VCaP (cell line): ENCODE results near the gene NAGS.
"Not testable (repeated sequence)": the region's sequence is repeated elsewhere in the genome, so short reads cannot be mapped to it uniquely, and the experiment has no call there.

Experiments
- H3K27ac ChIP-seq: fragments of 450-650 bp; 2 replicates; pipeline ENCODE4 v1.5.1; 2017
- CTCF ChIP-seq: fragments of 450-650 bp; conservative IDR thresholded peaks from 2 replicates; pipeline ENCODE4 v1.5.1; 2017; ENCODE audit warnings: mild to moderate bottlenecking, moderate library complexity

NAGS gene

GRCh38 chr17:43987131-43988021, 17.0 kb upstream of the NAGS start:
- TF ChIP-seq CTCF = no peak
- no peak overlapping the region for H3K27ac ChIP-seq

- TF ChIP-seq CTCF = no peak
- no peak overlapping the region for H3K27ac ChIP-seq
These were observed 16.1 kb upstream of the NAGS start for GRCh38 chr17:43988301-43988700.

GRCh38 chr17:43992641-43993040, 11.8 kb upstream of the NAGS start:
- no peak for TF ChIP-seq CTCF
- H3K27ac ChIP-seq = no peak overlapping the region

GRCh38 chr17:43994272-43995149, 9.9 kb upstream of the NAGS start:
- peak overlapping the region; percentile 45; the same call in 1 of the 2 replicates for H3K27ac ChIP-seq
- peak; percentile 97 for TF ChIP-seq CTCF

- TF ChIP-seq CTCF = no peak; the same call in 1 of the 2 replicates
- peak overlapping the region; percentile 45; the same call in 1 of the 2 replicates for H3K27ac ChIP-seq
These were observed 9.3 kb upstream of the NAGS start for GRCh38 chr17:43995150-43995471.

GRCh38 chr17:43997180-43997579, 7.2 kb upstream of the NAGS start:
- not testable (repeated sequence) for H3K27ac ChIP-seq

- H3K27ac ChIP-seq = no peak overlapping the region
- no peak for TF ChIP-seq CTCF
These were observed 5.9 kb upstream of the NAGS start for GRCh38 chr17:43998552-43998951.
